ENCODE results near the gene SPRYD4. TPM values are rescaled to one million over a fixed set of nuclear protein-coding genes. Genes with fewer than 3 reads are reported as not detected.

Gene SPRYD4
- total and polyA plus RNA-seq, 9 of the 15 experiments (the other 6 are each of a cell fraction or from before 2014, with no cell fraction given): 1.8 to 4.7 (median 2.8) TPM

GRCh38 chr12:56468216-56469006 is at the start of gene SPRYD4 (continued):
- TF ChIP-seq ZNF134 (CRISPR knock-in tag; conservative IDR thresholded peaks at IDR 0.05) (no peak), ZNF639 (CRISPR knock-in tag; conservative IDR thresholded peaks at IDR 0.05 in 1 of 2, IDR thresholded peaks at IDR 0.05 in 1 of 2) (peak in 1 of 2 experiments; percentile 78; a peak in 2 of 4 replicates), ZNF217 (CRISPR knock-in tag; IDR thresholded peaks at IDR 0.05) (no peak), ZNF507 (tag; conservative IDR thresholded peaks at IDR 0.05) (no peak), CREM (IDR thresholded peaks at IDR 0.05; ENCODE audit: low read depth) (peak; percentile 99), RAD21 (CRISPR knock-in tag; conservative IDR thresholded peaks at IDR 0.05 in 1 of 2, IDR thresholded peaks at IDR 0.05 in 1 of 2) (peak in 1 of 2 experiments; percentile 11; a peak in 2 of 4 replicates), RBBP5 (IDR thresholded peaks at IDR 0.05; ENCODE audit: borderline replicate concordance, insufficient read depth, low read length, poor library complexity, severe bottlenecking) (peak; percentile 55), BRD4 (IDR thresholded peaks at IDR 0.05) (peak; percentile 80; the same call in 1 of the 2 replicates), ZFP30 (CRISPR knock-in tag; IDR thresholded peaks at IDR 0.05; ENCODE audit: borderline replicate concordance) (no peak), YY1 (IDR thresholded peaks at IDR 0.05; ENCODE audit: borderline replicate concordance in 1 of 3, control insufficient read depth in 1 of 3, extremely low read depth in 1 of 3, insufficient read depth in 3 of 3, insufficient read length in 1 of 3, insufficient replicate concordance in 2 of 3, low read depth in 1 of 3, low read length in 2 of 3) (peak; percentile 84 to 96 (median 95)), GATA2 (CRISPR knock-in tag; IDR thresholded peaks at IDR 0.05) (0 out of 2 replicates have a peak, but pooled peaks have one; percentile 12), BHLHE40 (IDR thresholded peaks at IDR 0.05; ENCODE audit: low read length) (peak; percentile 88), RBFOX2 (IDR thresholded peaks at IDR 0.05; ENCODE audit: low read depth, low read length) (peak; percentile 95), KDM5B (IDR thresholded peaks at IDR 0.05; ENCODE audit: insufficient replicate concordance, low read depth, low read length) (peak; percentile 94), ZKSCAN1 (IDR thresholded peaks at IDR 0.05; ENCODE audit: low read depth, low read length) (0 out of 2 replicates have a peak, but pooled peaks have one; percentile 43), LCOR (CRISPR knock-in tag; IDR thresholded peaks at IDR 0.05) (peak; percentile 84), ZNF324 (CRISPR knock-in tag; IDR thresholded peaks at IDR 0.05) (no peak), SMAD4 (CRISPR knock-in tag; conservative IDR thresholded peaks at IDR 0.05) (peak; percentile 85), SMAD1 (IDR thresholded peaks at IDR 0.05; ENCODE audit: low read depth, low read length, partially characterized antibody) (peak; percentile 30), BRF1 (IDR thresholded peaks at IDR 0.05; ENCODE audit: borderline replicate concordance, extremely low read depth, insufficient read length) (no peak), RAD51 (IDR thresholded peaks at IDR 0.05; ENCODE audit: borderline replicate concordance, low read depth) (peak; percentile 87), ZNF12 (CRISPR knock-in tag; IDR thresholded peaks at IDR 0.05) (no peak), CXXC5 (CRISPR knock-in tag; IDR thresholded peaks at IDR 0.05) (peak; percentile 97), KAT2B (IDR thresholded peaks at IDR 0.05; ENCODE audit: low read depth, low read length) (peak; percentile 73), ZBTB34 (CRISPR knock-in tag; IDR thresholded peaks at IDR 0.05) (no peak)

Measured in K562 (cell line).